GM23338 (cell line): ENCODE results near the gene MOK. TPM values are rescaled to one million over a fixed set of nuclear protein-coding genes. Genes with fewer than 3 reads are reported as not detected.

Experiments
- ATAC-seq: fragments of 200-7000 bp; cut with Tn5 transposase; 3 replicates; pipeline ENCODE4 v1.9.1; 2020
- DNase-seq: peaks from one replicate; pipeline ENCODE4 v3.0.0-alpha.2; 2015; ENCODE audit warnings: low spot score
- H2AFZ ChIP-seq: fragments of 200-600 bp; sonication (generic); 2 replicates; pipeline ENCODE4 v1.8.0; 2016; ENCODE audit warnings: antibody characterized with exemption, mild to moderate bottlenecking, moderate library complexity
- H3F3A ChIP-seq: fragments of 200-600 bp; sonication (generic); replicated peaks from 2 replicates; pipeline ENCODE4 v1.8.0; 2017; ENCODE audit warnings: antibody characterized with exemption, mixed run types, low read depth
- H3K27ac ChIP-seq: fragments of 200-600 bp; sonication (generic); 2 replicates; pipeline ENCODE4 v1.6.1; 2016; ENCODE audit warnings: low read depth
- H3K27me3 ChIP-seq: fragments of 200-600 bp; sonication (generic); 2 replicates; pipeline ENCODE4 v1.8.0; 2016; ENCODE audit warnings: mild to moderate bottlenecking, mixed run types, moderate library complexity; ENCODE audit not compliant: insufficient read depth
- H3K36me3 ChIP-seq: fragments of 200-600 bp; sonication (generic); 2 replicates; pipeline ENCODE4 v1.8.0; 2016; ENCODE audit warnings: mild to moderate bottlenecking; ENCODE audit not compliant: insufficient read depth
- H3K4me1 ChIP-seq: fragments of 200-600 bp; sonication (generic); 2 replicates; pipeline ENCODE4 v1.8.0; 2016; ENCODE audit warnings: mild to moderate bottlenecking, moderate library complexity; ENCODE audit not compliant: insufficient read depth
- H3K4me2 ChIP-seq: fragments of 200-600 bp; sonication (generic); 2 replicates; pipeline ENCODE4 v1.7.1; 2017; ENCODE audit warnings: mixed run types
- H3K4me3 ChIP-seq: fragments of 200-600 bp; sonication (generic); 2 replicates; pipeline ENCODE4 v1.6.1; 2016; ENCODE audit warnings: mixed run types
- H3K79me2 ChIP-seq: fragments of 200-600 bp; sonication (generic); replicated peaks from 2 replicates; pipeline ENCODE4 v1.8.0; 2017; ENCODE audit warnings: mild to moderate bottlenecking; ENCODE audit not compliant: insufficient read depth
- H3K9me2 ChIP-seq: fragments of 200-600 bp; sonication (generic); 2 replicates; pipeline ENCODE4 v1.8.0; 2017; ENCODE audit not compliant: insufficient read depth
- H4K20me1 ChIP-seq: fragments of 200-600 bp; sonication (generic); replicated peaks from 2 replicates; pipeline ENCODE4 v1.8.0; 2017; ENCODE audit warnings: mild to moderate bottlenecking; ENCODE audit not compliant: insufficient read depth
- H3K27ac Mint-ChIP-seq: 2 replicates; pipeline ENCODE4 v1.8.0; 2020; ENCODE audit warnings: inconsistent platforms, mild to moderate bottlenecking, moderate library complexity, mixed read lengths
- H3K27me3 Mint-ChIP-seq: 3 replicates; pipeline ENCODE4 v1.8.0; 2022; ENCODE audit warnings: low read depth, mild to moderate bottlenecking, moderate library complexity, mixed read lengths, inconsistent platforms; ENCODE audit not compliant: insufficient read depth, poor library complexity
- H3K36me3 Mint-ChIP-seq: 3 replicates; pipeline ENCODE4 v1.8.0; 2021; ENCODE audit warnings: low read depth, mild to moderate bottlenecking, inconsistent platforms, moderate library complexity, mixed read lengths
- H3K4me1 Mint-ChIP-seq: 3 replicates; pipeline ENCODE4 v1.8.0; 2020; ENCODE audit warnings: mild to moderate bottlenecking, inconsistent platforms, mixed read lengths
- H3K4me3 Mint-ChIP-seq: 3 replicates; pipeline ENCODE4 v1.8.0; 2021; ENCODE audit warnings: moderate library complexity, mild to moderate bottlenecking, inconsistent platforms, mixed read lengths
- H3K9me3 Mint-ChIP-seq: 3 replicates; pipeline ENCODE4 v1.8.0; 2020; ENCODE audit warnings: moderate library complexity, mild to moderate bottlenecking, inconsistent platforms, mixed read lengths
- CREB1 ChIP-seq: fragments of 250-450 bp; sonication (Bioruptor Pico); IDR thresholded peaks from 2 replicates; pipeline ENCODE4 v1.5.0; 2020; ENCODE audit warnings: low read depth, mild to moderate bottlenecking, moderate library complexity
- EZH2 ChIP-seq: fragments of 200-600 bp; sonication (generic); IDR thresholded peaks from one replicate; pipeline ENCODE4 v1.8.0; 2017; ENCODE audit warnings: antibody characterized with exemption, mild to moderate bottlenecking, low read depth; ENCODE audit not compliant: unreplicated experiment
- EZH2phosphoT487 ChIP-seq: fragments of 200-600 bp; sonication (generic); IDR thresholded peaks from one replicate; pipeline ENCODE4 v1.8.1; 2018; ENCODE audit warnings: antibody characterized with exemption; ENCODE audit not compliant: unreplicated experiment
- JUNB ChIP-seq: IDR thresholded peaks from one replicate; pipeline ENCODE4 v1.6.1; 2016; ENCODE audit warnings: antibody characterized with exemption; ENCODE audit not compliant: unreplicated experiment
- NANOG ChIP-seq: IDR thresholded peaks from 2 replicates; pipeline ENCODE4 v1.6.1; 2016; ENCODE audit warnings: antibody characterized with exemption, borderline replicate concordance
- POLR2AphosphoS5 ChIP-seq: IDR thresholded peaks from 2 replicates; pipeline ENCODE4 v1.6.1; 2016; ENCODE audit warnings: antibody characterized with exemption, low read depth
- STAT1 ChIP-seq: IDR thresholded peaks from one replicate; pipeline ENCODE4 v1.6.1; 2016; ENCODE audit warnings: antibody characterized with exemption; ENCODE audit not compliant: unreplicated experiment
- ZNF114 ChIP-seq: fragments of 250-450 bp; sonication (Bioruptor Pico); IDR thresholded peaks from 2 replicates; pipeline ENCODE4 v1.5.0; 2020; ENCODE audit warnings: mild to moderate bottlenecking, moderate library complexity
- ZNF331 ChIP-seq: fragments of 250-450 bp; sonication (Bioruptor Pico); IDR thresholded peaks from 2 replicates; pipeline ENCODE4 v1.5.0; 2020; ENCODE audit warnings: low read depth, mild to moderate bottlenecking, moderate library complexity
- polyA plus RNA-seq: library from polyadenylated mRNA; unstranded; fragments of >200 nt; fragmentation: Nextera tagmentation; extraction: Ambion mirVana; gene quantifications from 2 replicates; pipeline ENCODE4 v1.2.1, GENCODE V29; 2016
- total RNA-seq: library from RNA; depleted of rRNA; stranded (reverse); fragments of >200 nt; shearing (Covaris generic); gene quantifications from 2 replicates; pipeline ENCODE4 v1.2.3, GENCODE V29; 2014
- TF ChIP-seq, protein P1 (sequence below), 2 experiments: fragments of 200-600 bp in 1 of 2; sonication (generic) in 1 of 2; conservative IDR thresholded peaks; 2 replicates each; pipeline versions ENCODE4 v1.5.1 to v1.6.1; 2016 to 2017; ENCODE audit warnings: antibody characterized with exemption in 2 of 2, low read depth in 2 of 2, mild to moderate bottlenecking in 2 of 2, moderate library complexity in 1 of 2
- TF ChIP-seq, protein P2 (sequence below): IDR thresholded peaks from 2 replicates; pipeline ENCODE4 v1.6.1; 2016; ENCODE audit warnings: antibody characterized with exemption
- TF ChIP-seq, protein P3 (sequence below): IDR thresholded peaks from one replicate; pipeline ENCODE4 v1.6.1; 2018; ENCODE audit warnings: antibody characterized with exemption; ENCODE audit not compliant: unreplicated experiment

Gene MOK
- total and polyA plus RNA-seq, 2 experiments from 2014 or later, result 3.1 TPM

DNA sequence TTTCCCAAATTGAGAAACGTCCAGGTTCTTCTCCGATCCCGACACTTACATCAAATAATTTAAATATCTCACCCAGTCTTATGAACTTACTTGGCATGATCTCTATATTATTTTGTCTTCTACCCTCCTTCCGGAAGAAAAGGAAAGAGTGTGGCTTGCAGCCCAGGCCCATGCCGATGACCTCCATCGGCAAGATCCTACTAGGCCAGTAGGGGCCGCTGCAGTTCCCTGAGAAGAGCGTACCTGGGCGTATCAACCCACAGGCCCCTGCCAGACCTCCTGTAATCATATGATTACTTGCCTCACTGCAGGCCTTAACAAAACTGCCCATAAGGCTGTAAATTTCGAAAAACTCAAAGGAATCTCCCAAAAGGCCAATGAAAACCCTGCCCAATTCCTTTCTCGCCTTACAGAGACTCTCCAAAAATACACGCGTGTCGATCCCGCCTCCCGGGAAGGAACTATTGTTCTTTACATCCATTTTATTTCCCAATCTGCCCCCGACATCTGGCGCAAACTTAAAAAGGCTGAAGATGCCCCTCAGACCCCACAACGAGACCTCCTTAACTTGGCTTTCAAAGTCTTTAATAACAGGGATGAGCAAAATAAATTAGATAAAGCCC lies 69.6 kb downstream of the MOK start:
- H3K79me2 ChIP-seq, result no peaks in the 10 kb centered on the region
- no peaks in the 10 kb centered on the region for H3K27me3 ChIP-seq
- no peak overlapping the region for H3K27ac ChIP-seq
- Mint-ChIP-seq H3K4me1 (no peaks in the 10 kb centered on the region; the same call in 2 of the 3 replicates), H3K4me3 (no peak overlapping the region), H3K9me3 (no peaks in the 10 kb centered on the region; the same call in 2 of the 3 replicates), H3K27ac (no peak overlapping the region), H3K27me3 (peaks cover 5% of the 10 kb centered on the region), H3K36me3 (peaks cover 2% of the 10 kb centered on the region; the same call in 2 of the 3 replicates)
- H4K20me1 ChIP-seq, result no peaks in the 10 kb centered on the region
- H3K36me3 ChIP-seq, result no peaks in the 10 kb centered on the region
- peak; percentile 95 for ATAC-seq
- DNase-seq, result peak; percentile 94
- H2AFZ ChIP-seq, result peak overlapping the region; percentile 94
- H3K9me2 ChIP-seq, result no peaks in the 10 kb centered on the region
- H3K4me1 ChIP-seq, result peaks cover 11% of the 10 kb centered on the region
- H3K4me3 ChIP-seq, result no peak overlapping the region
- peak overlapping the region; percentile 1; the same call in 1 of the 2 replicates for H3K4me2 ChIP-seq
- H3F3A ChIP-seq, result no peaks in the 10 kb centered on the region
- TF ChIP-seq POLR2AphosphoS5, result no peak
- TF ChIP-seq, protein P1, sequence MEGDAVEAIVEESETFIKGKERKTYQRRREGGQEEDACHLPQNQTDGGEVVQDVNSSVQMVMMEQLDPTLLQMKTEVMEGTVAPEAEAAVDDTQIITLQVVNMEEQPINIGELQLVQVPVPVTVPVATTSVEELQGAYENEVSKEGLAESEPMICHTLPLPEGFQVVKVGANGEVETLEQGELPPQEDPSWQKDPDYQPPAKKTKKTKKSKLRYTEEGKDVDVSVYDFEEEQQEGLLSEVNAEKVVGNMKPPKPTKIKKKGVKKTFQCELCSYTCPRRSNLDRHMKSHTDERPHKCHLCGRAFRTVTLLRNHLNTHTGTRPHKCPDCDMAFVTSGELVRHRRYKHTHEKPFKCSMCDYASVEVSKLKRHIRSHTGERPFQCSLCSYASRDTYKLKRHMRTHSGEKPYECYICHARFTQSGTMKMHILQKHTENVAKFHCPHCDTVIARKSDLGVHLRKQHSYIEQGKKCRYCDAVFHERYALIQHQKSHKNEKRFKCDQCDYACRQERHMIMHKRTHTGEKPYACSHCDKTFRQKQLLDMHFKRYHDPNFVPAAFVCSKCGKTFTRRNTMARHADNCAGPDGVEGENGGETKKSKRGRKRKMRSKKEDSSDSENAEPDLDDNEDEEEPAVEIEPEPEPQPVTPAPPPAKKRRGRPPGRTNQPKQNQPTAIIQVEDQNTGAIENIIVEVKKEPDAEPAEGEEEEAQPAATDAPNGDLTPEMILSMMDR (conservative IDR thresholded peaks at IDR 0.05; ENCODE audit: low read depth in 2 of 2), result peak; percentile 84 to 95

DNA sequence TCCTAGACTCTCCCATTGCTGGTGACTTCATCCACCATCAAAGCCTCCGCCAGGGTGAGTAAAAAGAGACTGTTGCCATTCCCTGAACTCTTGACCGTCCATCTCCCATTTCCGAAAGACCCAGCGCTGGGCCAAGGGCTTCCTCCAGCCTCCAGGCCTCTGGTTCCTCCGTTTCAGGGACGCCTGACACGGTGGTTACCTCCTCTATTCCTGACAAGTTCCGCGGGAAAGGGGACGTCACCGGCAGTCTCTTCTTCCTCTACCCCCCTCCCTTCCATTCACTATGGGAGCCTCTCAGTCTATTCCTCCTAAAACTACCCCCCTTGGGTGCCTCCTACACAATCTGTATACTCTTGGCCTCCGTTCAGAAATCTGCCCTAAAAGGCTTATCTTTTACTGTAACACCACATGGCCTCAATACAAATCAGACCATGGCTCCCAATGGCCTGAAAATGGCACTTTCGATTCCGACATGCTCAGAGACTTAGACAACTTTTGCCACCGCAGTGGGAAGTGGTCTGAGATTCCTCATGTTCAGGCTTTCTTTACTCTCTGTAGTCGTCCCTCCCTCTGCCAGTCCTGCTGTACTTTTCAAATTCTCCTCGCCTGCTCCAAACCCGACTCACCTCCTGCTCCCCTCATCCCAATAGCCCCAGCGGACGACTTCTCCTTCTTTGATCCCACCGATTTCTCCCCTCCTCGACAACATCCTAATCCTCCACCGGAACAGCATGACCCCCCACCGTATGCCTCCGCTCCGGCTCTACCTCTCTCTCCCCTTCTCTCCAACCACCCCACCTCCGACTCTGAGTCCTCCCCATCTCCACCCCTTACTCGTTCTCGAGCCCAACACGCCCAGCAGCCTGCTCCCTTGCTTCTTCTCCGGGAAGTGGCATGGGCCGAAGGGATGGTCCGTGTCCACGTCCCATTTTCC lies 70.4 kb downstream of the MOK start:
- Mint-ChIP-seq H3K27ac (no peak overlapping the region), H3K36me3 (no peaks in the 10 kb centered on the region; the same call in 2 of the 3 replicates), H3K4me3 (no peak overlapping the region), H3K9me3 (no peaks in the 10 kb centered on the region), H3K27me3 (peaks cover 5% of the 10 kb centered on the region), H3K4me1 (no peaks in the 10 kb centered on the region; the same call in 2 of the 3 replicates)
- ATAC-seq (peak; percentile 18), DNase-seq (no peak)
- Histone ChIP-seq H3K27ac (no peak overlapping the region), H4K20me1 (no peaks in the 10 kb centered on the region), H3K4me2 (no peak overlapping the region), H3K36me3 (no peaks in the 10 kb centered on the region), H3K9me2 (no peaks in the 10 kb centered on the region), H3K27me3 (no peaks in the 10 kb centered on the region), H2AFZ (0 out of 2 replicates have a peak overlapping the region, but pooled peaks have one; percentile 16), H3K79me2 (no peaks in the 10 kb centered on the region), H3K4me3 (no peak overlapping the region), H3F3A (no peaks in the 10 kb centered on the region), H3K4me1 (peaks cover 11% of the 10 kb centered on the region)
- no peak for TF ChIP-seq EZH2phosphoT487
- TF ChIP-seq STAT1, result no peak
- TF ChIP-seq, protein P2, sequence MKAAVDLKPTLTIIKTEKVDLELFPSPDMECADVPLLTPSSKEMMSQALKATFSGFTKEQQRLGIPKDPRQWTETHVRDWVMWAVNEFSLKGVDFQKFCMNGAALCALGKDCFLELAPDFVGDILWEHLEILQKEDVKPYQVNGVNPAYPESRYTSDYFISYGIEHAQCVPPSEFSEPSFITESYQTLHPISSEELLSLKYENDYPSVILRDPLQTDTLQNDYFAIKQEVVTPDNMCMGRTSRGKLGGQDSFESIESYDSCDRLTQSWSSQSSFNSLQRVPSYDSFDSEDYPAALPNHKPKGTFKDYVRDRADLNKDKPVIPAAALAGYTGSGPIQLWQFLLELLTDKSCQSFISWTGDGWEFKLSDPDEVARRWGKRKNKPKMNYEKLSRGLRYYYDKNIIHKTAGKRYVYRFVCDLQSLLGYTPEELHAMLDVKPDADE, result no peak
- TF ChIP-seq EZH2, result no peak
- TF ChIP-seq CREB1 (CRISPR knock-in tag), result no peak
- TF ChIP-seq, protein P1 (conservative IDR thresholded peaks at IDR 0.05; ENCODE audit: low read depth in 2 of 2), result no peak
- TF ChIP-seq NANOG, result no peak
- no peak for TF ChIP-seq ZNF331 (CRISPR knock-in tag)
- TF ChIP-seq, protein P3, sequence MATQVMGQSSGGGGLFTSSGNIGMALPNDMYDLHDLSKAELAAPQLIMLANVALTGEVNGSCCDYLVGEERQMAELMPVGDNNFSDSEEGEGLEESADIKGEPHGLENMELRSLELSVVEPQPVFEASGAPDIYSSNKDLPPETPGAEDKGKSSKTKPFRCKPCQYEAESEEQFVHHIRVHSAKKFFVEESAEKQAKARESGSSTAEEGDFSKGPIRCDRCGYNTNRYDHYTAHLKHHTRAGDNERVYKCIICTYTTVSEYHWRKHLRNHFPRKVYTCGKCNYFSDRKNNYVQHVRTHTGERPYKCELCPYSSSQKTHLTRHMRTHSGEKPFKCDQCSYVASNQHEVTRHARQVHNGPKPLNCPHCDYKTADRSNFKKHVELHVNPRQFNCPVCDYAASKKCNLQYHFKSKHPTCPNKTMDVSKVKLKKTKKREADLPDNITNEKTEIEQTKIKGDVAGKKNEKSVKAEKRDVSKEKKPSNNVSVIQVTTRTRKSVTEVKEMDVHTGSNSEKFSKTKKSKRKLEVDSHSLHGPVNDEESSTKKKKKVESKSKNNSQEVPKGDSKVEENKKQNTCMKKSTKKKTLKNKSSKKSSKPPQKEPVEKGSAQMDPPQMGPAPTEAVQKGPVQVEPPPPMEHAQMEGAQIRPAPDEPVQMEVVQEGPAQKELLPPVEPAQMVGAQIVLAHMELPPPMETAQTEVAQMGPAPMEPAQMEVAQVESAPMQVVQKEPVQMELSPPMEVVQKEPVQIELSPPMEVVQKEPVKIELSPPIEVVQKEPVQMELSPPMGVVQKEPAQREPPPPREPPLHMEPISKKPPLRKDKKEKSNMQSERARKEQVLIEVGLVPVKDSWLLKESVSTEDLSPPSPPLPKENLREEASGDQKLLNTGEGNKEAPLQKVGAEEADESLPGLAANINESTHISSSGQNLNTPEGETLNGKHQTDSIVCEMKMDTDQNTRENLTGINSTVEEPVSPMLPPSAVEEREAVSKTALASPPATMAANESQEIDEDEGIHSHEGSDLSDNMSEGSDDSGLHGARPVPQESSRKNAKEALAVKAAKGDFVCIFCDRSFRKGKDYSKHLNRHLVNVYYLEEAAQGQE, result no peak
- TF ChIP-seq POLR2AphosphoS5, result no peak
- no peak for TF ChIP-seq JUNB
- TF ChIP-seq ZNF114 (CRISPR knock-in tag), result no peak
